RPMI7951 (cell line): ENCODE measurements around the gene CXXC1. TPM values are rescaled to one million over a fixed set of nuclear protein-coding genes. Genes with fewer than 3 reads are reported as not detected.
A peak's percentile ranks its signal among the peaks of the same experiment; 100 is the strongest.
"Not testable (repeated sequence)": the region's sequence is repeated elsewhere in the genome, so short reads cannot be mapped to it uniquely, and the experiment has no call there.

Experiments used
- DNase-seq: peaks from one replicate; pipeline ENCODE4 v3.0.0-alpha.2; 2012; ENCODE audit warnings: low read depth
- total RNA-seq: library from RNA; depleted of rRNA; stranded (reverse); fragments of >200 nt; shearing (Covaris generic); gene quantifications from 2 replicates; pipeline ENCODE4 v1.2.3, GENCODE V29; 2014; rRNA removed

The CXXC1 gene
- total RNA-seq, 1 experiment from 2014 or later = 15.7 TPM

DNA sequence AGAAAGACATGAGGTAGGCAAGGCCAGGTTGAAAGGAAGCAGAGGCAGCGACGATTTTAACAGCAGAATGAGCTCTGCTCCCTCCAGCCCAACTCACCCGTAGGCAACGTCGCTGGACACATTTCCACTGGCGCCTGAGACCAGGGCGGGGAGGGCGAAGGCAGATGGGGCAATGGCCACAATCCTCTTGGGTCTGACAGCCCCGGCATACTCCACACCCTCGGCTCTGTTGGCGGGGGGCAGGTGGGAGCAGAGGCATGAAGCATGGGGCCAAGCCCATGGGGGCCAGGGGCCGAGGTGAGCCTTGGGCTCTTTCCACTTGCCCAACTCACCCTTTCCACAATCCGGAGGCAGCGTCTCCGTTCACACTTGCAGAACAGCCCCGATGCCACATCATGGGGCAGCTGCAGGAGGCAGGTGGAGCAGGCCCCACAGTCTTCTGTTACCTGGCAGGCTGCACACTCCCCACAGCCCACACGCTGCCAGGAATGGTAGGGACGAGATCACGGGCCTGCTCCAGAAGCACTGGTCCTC is 11.9 kb downstream of the CXXC1 start:
- no peak for DNase-seq

DNA sequence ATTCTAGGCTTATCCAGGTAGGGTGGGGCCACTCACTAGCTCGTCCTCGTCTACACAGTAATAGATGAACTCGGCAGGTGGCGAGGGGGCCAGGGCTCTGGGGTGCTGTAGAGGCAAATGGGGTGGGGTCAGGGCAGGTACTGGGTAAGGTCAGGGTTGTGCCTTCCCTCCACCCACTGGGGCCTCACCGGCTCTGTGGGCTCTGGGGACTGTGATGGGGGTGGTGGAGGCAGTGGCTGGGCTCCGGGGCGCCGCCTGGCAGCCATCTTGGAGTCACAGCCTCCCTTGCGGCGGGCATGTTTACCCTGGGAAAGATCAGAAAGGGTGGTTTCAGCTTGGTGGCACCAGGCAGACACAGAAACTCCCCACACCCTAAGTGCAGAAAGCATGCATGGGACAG is 12.6 kb downstream of the CXXC1 start:
- DNase-seq = no peak

DNA sequence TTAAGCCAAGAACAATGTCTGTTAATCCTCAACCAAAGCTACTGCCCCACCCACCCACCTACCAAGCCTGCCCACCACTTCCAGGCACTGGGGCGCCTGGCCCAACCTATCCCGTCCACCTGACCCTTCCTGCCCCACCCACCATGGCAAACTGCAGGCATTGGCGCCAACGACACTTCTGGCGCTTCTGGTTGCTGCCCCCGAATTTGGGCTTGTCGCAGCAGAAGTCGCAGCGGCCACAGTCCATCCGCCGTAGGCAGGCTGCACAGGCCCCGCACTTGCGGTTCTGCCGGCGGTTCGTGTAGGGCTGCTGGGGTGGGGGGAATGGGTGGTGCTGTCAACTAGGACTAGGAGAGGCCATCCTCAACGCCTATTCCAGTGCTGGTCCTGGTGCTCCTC is 13.4 kb downstream of the CXXC1 start:
- no peak for DNase-seq

DNA sequence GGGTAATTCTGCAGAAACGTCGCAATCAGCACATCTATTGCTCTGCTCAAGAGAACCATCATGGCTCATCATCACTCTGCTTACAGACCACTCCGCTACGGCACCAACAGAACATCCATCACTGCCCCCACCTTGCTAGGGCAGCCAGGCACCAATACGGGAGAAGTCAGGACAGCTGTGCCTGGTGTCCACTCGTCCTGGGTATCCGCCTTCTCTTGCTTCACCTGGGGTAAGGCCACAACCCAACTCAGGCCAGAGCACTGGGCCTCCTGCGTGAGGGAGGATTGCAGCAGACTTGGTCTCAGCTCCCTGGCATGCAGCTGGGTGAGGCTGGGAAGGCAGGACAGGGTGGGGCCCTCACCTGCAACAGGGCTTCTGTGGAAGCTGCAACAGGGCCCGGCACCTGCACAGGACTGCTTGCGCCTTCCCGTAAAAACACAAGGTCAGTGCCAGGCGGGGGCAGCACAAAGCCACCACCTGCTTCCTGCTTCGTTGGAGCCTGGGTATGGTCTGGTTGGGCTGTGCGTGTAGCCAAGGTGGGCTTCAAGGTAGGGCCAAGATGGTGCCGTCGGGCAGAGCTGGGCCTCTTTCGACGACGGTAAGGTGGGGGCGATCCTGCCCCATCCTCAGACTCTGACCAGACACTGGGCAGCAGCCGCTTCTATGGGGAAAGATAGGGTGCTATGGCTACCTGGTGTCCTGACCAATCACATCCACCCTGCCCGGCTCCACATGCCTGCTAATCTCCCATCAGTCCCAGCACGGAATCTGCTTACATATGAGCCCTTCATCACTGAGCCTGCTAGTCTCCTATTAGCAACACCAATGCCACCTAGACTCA is 14.1 kb downstream of the CXXC1 start:
- DNase-seq = no peak

DNA sequence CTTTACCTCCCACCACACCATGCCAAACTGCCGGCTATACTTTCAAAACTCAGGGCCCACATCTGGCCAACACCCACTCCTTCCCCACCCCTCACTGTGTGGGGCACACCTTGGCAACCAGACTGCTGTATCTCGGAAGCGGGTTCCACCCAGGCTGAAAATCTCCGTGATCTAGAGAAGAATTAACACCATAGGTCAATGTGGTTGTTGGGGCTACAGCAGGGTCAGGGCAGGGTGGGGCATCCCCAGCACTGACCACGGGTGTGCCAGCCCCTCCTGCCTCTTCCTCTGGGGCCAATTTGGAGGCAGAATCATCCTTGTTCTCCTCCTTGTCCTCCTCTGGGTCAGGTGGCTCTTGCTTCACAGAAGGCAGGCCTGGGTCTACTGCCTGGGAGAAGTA is 14.9 kb downstream of the CXXC1 start:
- DNase-seq = no peak

DNA sequence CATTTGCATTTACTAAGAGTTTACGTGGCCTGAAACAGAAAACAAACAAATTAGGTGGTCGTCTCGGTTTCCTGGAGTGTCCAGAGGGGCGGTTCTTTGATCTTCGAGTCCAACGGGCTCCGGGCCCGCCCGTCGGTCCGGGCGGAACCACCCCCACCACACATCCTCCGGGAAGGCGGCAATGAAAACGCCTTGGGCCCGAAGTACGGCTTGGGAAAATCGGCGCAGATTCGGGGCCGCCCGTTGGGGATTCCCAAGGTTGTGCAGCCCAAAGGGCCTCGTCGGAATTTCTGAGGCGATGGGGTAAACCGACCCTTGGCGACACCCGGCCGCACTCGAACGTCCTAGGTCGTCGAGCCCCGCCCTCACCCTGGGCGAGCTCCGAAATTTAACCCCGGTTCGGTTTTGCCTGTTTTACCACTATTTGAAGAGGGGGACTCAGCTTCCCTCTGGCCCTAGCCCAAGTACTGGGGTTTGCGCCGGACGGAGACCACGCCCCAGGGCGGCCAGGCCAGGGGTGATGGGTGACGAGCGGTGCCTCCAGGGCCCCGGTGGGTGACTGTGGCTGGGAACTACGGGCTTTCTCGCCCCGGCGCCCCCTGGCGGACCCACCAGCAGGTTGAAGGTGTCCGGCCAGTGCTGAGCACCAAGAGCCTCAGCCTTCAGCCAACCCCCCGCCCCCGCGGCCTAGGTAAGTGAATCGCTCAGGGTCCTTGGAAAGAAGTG is 19.3 kb downstream of the CXXC1 start:
- no peak for DNase-seq

DNA sequence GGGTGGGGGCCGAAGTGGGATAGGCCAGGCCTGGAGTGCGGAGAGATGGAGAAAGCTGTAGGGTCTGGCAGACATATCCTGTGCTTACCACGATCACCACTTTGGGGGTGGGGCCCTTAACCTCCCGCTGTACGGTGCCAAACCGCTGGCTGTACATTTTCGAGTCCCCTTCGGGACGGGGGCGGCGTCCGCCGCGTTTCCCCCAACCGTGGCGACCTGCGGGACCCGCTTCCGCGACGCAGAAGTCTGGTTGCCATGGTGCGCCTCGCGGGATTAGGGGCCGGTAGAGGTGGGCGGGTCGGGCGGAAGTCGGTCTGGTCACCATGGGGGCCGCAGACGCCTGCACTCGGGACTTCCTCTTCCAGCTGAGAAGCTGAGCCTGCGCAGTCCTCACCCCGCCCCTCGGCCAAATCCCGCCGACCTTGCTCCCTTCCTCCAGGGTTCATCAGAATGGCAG is 21.2 kb downstream of the CXXC1 start, which contains the start of gene CFAP53:
CFAP53 (minus strand) TSS at position 248 of the 457 bp plus-strand sequence; CDS start at position 157, 91 bp downstream.
- DNase-seq = peak; percentile 81

DNA sequence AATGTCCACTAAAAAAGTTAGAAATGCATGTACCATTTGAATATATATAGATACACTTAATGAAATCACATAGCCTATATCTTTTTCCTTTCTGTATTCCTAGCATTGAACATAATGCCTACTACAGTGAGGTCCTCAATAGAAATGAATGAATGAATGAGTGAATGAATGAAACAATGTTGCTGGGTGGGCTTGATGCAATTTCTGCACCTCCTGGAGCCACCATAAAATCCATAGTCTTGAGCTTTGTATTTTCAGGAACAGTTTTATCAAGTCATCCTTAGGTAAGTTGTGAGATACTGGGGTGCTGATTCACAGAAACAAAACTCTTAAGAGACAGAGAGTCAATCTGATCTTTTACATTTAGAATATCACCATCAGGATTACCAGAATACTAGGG is 24.5 kb downstream of the CXXC1 start:
- DNase-seq = no peak

DNA sequence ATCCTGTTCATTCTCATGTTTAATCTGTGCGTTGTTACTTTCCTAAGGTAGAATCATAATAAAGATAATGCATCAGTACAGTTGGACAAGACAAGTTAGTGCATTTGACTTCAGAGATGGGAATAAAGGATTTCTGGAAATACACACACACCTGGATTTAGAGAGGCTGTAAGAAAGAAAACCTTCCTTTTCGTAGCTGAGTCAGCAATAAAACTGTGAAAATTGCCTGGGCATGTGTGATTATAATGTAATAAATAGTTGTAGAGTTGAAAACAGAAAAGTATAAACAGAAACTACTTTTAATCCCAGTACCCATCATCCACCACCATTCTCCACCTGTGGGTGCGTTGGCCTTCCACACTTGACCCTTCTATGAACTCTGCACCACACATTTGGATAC is 36.6 kb downstream of the CXXC1 start:
- no peak for DNase-seq

DNA sequence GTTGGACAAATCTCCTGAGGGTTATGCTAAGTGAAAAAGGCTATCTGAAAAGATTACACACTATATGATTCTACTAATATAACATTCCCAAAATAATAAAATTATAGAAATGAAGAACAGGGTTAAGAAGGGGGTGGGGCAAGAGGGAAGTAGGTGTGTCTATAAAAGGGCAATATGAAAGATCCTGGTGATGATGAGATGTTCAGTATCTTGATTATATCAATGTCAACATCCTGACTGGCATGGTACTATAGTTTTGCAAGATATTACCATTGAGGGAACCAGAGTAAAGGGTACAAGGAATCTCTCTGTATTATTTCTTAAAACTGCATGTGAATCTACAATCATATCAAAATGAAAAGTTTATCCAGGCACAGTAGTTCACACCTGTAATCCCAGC is 37.9 kb downstream of the CXXC1 start:
- DNase-seq = no peak

DNA sequence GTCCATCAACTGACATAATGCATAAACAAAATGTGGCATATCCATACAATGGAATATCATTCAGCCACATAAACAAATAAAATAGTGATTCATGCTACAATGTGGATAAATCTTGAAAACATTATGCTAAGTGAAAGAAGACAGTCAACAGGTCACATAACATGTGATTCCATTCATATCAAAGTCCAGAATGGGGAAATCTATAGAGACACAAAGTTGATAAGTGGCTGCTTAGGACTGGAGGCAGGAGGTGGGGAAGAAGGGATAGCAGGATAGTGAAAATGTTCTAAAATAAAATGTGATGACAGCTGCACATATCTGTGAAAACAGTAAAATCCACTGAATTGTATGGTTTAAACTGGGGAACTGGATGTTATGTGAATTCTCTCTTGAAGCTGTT is 39.9 kb downstream of the CXXC1 start:
- no peak for DNase-seq

DNA sequence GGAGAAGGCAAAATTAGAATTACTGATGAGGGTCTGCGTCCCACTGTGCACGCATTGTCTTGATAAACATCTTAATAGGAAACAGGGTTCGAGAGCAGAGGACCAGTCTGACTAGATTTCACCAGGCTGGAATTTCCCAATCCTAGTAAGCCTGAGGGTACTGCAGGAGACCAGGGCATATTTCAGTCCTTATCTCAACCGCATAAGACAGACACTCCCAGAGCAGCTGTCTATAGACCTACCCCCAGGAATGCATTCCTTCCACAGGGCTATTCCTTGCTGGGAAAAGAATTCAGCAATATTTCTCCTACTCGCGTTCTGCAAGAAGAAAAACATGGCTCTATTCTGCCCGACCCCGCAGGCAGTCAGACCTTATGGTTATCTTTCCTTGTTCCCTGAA is 45.7 kb downstream of the CXXC1 start:
- DNase-seq = not testable (repeated sequence)

DNA sequence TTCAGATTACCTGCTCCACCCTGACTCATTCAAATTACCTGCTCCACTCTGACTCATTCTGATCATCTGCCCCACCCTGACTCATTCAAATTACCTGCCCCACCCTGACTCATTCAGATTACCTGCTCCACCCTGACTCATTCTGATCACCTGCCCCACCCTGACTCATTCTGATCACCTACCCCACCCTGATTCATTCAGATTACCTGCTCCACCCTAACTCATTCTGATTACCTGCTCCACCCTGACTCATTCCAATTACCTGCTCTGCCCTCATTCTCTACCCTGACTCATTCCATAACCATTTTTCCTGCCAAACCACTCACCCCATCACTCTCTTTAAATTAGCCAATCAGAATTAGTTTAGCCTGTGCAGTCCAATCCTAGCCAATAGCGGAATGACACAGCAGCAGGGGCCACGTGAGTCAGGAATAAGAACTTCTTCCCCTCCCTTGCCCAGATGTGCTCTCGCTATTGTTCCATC is 47.4 kb downstream of the CXXC1 start:
- peak; percentile 5 for DNase-seq

DNA sequence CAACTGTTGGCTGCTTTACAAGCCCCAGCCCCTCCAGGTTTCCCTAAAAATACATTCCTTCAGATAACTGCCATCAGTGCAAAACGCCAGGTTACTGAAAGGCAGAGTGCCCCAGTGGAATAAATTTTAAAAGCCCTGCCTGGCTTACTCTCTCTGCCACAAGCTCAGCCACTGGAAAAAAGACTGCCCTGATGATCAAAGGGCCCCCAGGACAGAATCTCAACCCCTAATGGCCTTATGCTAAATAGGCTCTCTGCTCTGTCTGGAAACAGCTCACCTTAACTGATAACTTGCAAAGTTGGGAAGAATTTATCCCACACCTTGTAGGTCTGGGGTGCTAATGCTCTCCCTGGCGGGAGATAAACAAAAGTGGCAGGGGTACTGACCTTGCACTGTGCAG is 55.1 kb downstream of the CXXC1 start:
- no peak for DNase-seq

Other genes starting within 250 kb of the CXXC1 start
- under 0.01 and 0.36 TPM in 2 replicates for gene MYO5B, start 92.5 kb downstream of the CXXC1 start, total RNA-seq
- gene CFAP53, start 21.2 kb downstream of the CXXC1 start, total RNA-seq = 0.36 and 0.68 TPM in 2 replicates
- 36.3 and 44.3 TPM in 2 replicates for gene MBD1, start 6.2 kb downstream of the CXXC1 start, total RNA-seq
- 36.4 and 37.9 TPM in 2 replicates for gene SKA1, start 87.4 kb upstream of the CXXC1 start, total RNA-seq